C4-2B (cell line): Measurements from ENCODE around the gene WDR53.
A peak's percentile ranks its signal among the peaks of the same experiment; 100 is the strongest.
"Not testable (repeated sequence)": the region's sequence is repeated elsewhere in the genome, so short reads cannot be mapped to it uniquely, and the experiment has no call there.

Experiments used
- H3K27ac ChIP-seq: fragments of 450-650 bp; 2 replicates; pipeline ENCODE4 v1.5.1; 2017
- CTCF ChIP-seq: fragments of 450-650 bp; conservative IDR thresholded peaks from 2 replicates; pipeline ENCODE4 v1.5.1; 2017; ENCODE audit warnings: mild to moderate bottlenecking
- ZFX ChIP-seq: fragments of 450-650 bp; IDR thresholded peaks from 2 replicates; pipeline ENCODE4 v1.6.1; 2017

The WDR53 gene

DNA sequence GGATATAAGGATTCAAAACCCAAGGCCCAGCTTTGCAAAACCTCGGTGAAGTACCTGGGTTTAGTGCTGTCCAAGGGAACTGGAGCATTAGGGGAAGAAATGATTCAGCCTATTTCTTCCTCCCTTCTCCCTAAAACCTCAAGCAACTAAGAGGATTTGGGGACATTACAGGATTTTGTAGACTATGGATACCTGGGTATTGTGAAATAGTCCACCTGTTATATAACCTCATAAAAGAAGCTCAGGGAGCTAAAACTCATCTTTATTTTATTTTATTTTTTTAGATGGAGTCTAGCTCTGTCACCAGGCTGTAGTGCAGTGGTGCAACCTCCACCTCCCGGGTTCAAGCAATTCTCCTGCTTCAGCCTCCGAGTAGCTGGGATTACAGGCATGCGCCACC is 44.5 kb downstream of the WDR53 start:
- TF ChIP-seq ZFX = no peak
- no peak for TF ChIP-seq CTCF
- no peak overlapping the region for H3K27ac ChIP-seq

- not testable (repeated sequence) for H3K27ac ChIP-seq
These were observed 47.1 kb downstream of the WDR53 start for GRCh38 chr3:196521291-196521690.

DNA sequence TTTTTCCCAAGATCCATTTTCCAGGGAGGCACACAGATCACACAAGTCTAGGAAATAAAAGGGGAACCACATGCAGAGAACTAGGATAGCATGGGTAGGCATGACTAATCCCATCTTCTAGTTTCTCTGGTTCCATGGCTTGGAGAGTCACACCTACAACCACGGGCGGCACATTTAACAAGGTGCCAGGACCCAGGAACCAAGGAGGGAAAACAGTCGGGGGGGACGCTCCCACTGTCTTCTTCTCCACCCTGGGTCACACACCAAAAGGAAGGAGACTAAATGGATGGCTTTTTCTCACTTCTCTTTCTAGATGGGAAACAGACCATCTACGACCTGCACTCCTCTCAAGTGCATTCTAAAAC is 48.7 kb downstream of the WDR53 start:
- H3K27ac ChIP-seq = no peak overlapping the region
- TF ChIP-seq ZFX (no peak), CTCF (no peak)

- TF ChIP-seq CTCF (peak; percentile 81), ZFX (no peak)
These were observed 49.2 kb downstream of the WDR53 start for GRCh38 chr3:196518966-196519717.

DNA sequence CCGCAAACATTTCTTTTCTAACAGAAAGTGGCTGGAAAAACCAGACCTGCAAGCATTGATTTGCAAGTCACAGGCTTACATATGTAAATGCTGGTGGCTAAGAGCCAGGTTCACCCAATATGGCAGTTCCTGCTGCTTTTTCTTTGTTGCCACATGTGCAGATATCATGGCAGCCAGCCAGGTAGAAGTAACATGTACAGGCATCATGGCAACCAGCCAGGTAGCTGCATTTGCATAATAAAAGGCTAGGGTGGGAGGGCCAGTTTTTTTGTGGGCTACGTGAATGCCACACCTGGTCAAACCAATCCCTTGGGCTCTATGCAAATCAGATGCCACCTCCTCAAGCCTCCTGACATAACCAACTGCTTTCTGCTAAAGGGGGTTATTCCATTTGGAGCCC is 50.4 kb downstream of the WDR53 start:
- TF ChIP-seq CTCF = no peak
- TF ChIP-seq ZFX = no peak
- no peak overlapping the region for H3K27ac ChIP-seq

More at GRCh38 chr3:196518966-196519717, 49.2 kb downstream of the WDR53 start:
- H3K27ac ChIP-seq = no peak overlapping the region

GRCh38 chr3:196517162-196517800 is 51.1 kb downstream of the WDR53 start:
- TF ChIP-seq CTCF (no peak), ZFX (no peak)
- H3K27ac ChIP-seq = no peak overlapping the region

GRCh38 chr3:196514913-196515621 is 53.3 kb downstream of the WDR53 start, which contains the start of gene SMCO1:
Gene SMCO1, minus strand, starts transcription at chr3:196515346. Its CDS starts 137 bp downstream, at chr3:196515209.
- TF ChIP-seq ZFX (no peak), CTCF (no peak)
- H3K27ac ChIP-seq = no peak within 1 kb of the TSS
